GM12873 (cell line): ENCODE measurements around the gene PNPLA2.

Source experiments
- CTCF ChIP-seq: IDR thresholded peaks from 2 replicates; pipeline ENCODE4 v1.5.1; 2012; ENCODE audit warnings: low read depth, mild to moderate bottlenecking, moderate library complexity, low read length, control low read depth; ENCODE audit not compliant: insufficient read depth; ENCODE audit errors: missing control alignments

The PNPLA2 gene

GRCh38 chr11:825366-826226, 6.9 kb downstream of the PNPLA2 start:
- TF ChIP-seq CTCF: no peak

- TF ChIP-seq CTCF: no peak
Measured at GRCh38 chr11:826227-826621, 7.5 kb downstream of the PNPLA2 start.

GRCh38 chr11:826836-827145, 8.1 kb downstream of the PNPLA2 start:
- TF ChIP-seq CTCF: no peak

GRCh38 chr11:827146-827896, 8.6 kb downstream of the PNPLA2 start:
- no peak for TF ChIP-seq CTCF

- no peak for TF ChIP-seq CTCF
Measured at GRCh38 chr11:827897-828192, 9.1 kb downstream of the PNPLA2 start, which contains the start of gene CRACR2B. Gene CRACR2B (plus strand): TSS chr11:827919. CDS start chr11:828608, 689 bp downstream.

- TF ChIP-seq CTCF: no peak
Measured at GRCh38 chr11:828506-829175, 9.9 kb downstream of the PNPLA2 start.

GRCh38 chr11:829176-829846, 10.6 kb downstream of the PNPLA2 start:
- no peak for TF ChIP-seq CTCF
